Measurements from ENCODE around the gene DTX2.

GRCh38 chr7:76426246-76426645, 35.3 kb upstream of the DTX2 start:
- TF ChIP-seq POLR2A (IDR thresholded peaks at IDR 0.05) (no peak), CTCF (IDR thresholded peaks at IDR 0.05) (no peak)

Data from gastroesophageal sphincter (tissue), 3 donors.